GM23338 (cell line): ENCODE data around the gene HJURP. TPM values are rescaled to one million over a fixed set of nuclear protein-coding genes. Genes with fewer than 3 reads are reported as not detected.
A peak's percentile ranks its signal among the peaks of the same experiment; 100 is the strongest.

Experiments
- ATAC-seq: fragments of 200-7000 bp; cut with Tn5 transposase; 3 replicates; pipeline ENCODE4 v1.9.1; 2020
- DNase-seq: peaks from one replicate; pipeline ENCODE4 v3.0.0-alpha.2; 2015; ENCODE audit warnings: low spot score
- H2AFZ ChIP-seq: fragments of 200-600 bp; sonication (generic); 2 replicates; pipeline ENCODE4 v1.8.0; 2016; ENCODE audit warnings: antibody characterized with exemption, mild to moderate bottlenecking, moderate library complexity
- H3F3A ChIP-seq: fragments of 200-600 bp; sonication (generic); replicated peaks from 2 replicates; pipeline ENCODE4 v1.8.0; 2017; ENCODE audit warnings: antibody characterized with exemption, mixed run types, low read depth
- H3K27ac ChIP-seq: fragments of 200-600 bp; sonication (generic); 2 replicates; pipeline ENCODE4 v1.6.1; 2016; ENCODE audit warnings: low read depth
- H3K27me3 ChIP-seq: fragments of 200-600 bp; sonication (generic); 2 replicates; pipeline ENCODE4 v1.8.0; 2016; ENCODE audit warnings: mild to moderate bottlenecking, mixed run types, moderate library complexity; ENCODE audit not compliant: insufficient read depth
- H3K36me3 ChIP-seq: fragments of 200-600 bp; sonication (generic); 2 replicates; pipeline ENCODE4 v1.8.0; 2016; ENCODE audit warnings: mild to moderate bottlenecking; ENCODE audit not compliant: insufficient read depth
- H3K4me1 ChIP-seq: fragments of 200-600 bp; sonication (generic); 2 replicates; pipeline ENCODE4 v1.8.0; 2016; ENCODE audit warnings: mild to moderate bottlenecking, moderate library complexity; ENCODE audit not compliant: insufficient read depth
- H3K4me2 ChIP-seq: fragments of 200-600 bp; sonication (generic); 2 replicates; pipeline ENCODE4 v1.7.1; 2017; ENCODE audit warnings: mixed run types
- H3K4me3 ChIP-seq: fragments of 200-600 bp; sonication (generic); 2 replicates; pipeline ENCODE4 v1.6.1; 2016; ENCODE audit warnings: mixed run types
- H3K79me2 ChIP-seq: fragments of 200-600 bp; sonication (generic); replicated peaks from 2 replicates; pipeline ENCODE4 v1.8.0; 2017; ENCODE audit warnings: mild to moderate bottlenecking; ENCODE audit not compliant: insufficient read depth
- H3K9me2 ChIP-seq: fragments of 200-600 bp; sonication (generic); 2 replicates; pipeline ENCODE4 v1.8.0; 2017; ENCODE audit not compliant: insufficient read depth
- H4K20me1 ChIP-seq: fragments of 200-600 bp; sonication (generic); replicated peaks from 2 replicates; pipeline ENCODE4 v1.8.0; 2017; ENCODE audit warnings: mild to moderate bottlenecking; ENCODE audit not compliant: insufficient read depth
- H3K27ac Mint-ChIP-seq: 2 replicates; pipeline ENCODE4 v1.8.0; 2020; ENCODE audit warnings: inconsistent platforms, mild to moderate bottlenecking, moderate library complexity, mixed read lengths
- H3K27me3 Mint-ChIP-seq: 3 replicates; pipeline ENCODE4 v1.8.0; 2022; ENCODE audit warnings: low read depth, mild to moderate bottlenecking, moderate library complexity, mixed read lengths, inconsistent platforms; ENCODE audit not compliant: insufficient read depth, poor library complexity
- H3K36me3 Mint-ChIP-seq: 3 replicates; pipeline ENCODE4 v1.8.0; 2021; ENCODE audit warnings: low read depth, mild to moderate bottlenecking, inconsistent platforms, moderate library complexity, mixed read lengths
- H3K4me1 Mint-ChIP-seq: 3 replicates; pipeline ENCODE4 v1.8.0; 2020; ENCODE audit warnings: mild to moderate bottlenecking, inconsistent platforms, mixed read lengths
- H3K4me3 Mint-ChIP-seq: 3 replicates; pipeline ENCODE4 v1.8.0; 2021; ENCODE audit warnings: moderate library complexity, mild to moderate bottlenecking, inconsistent platforms, mixed read lengths
- H3K9me3 Mint-ChIP-seq: 3 replicates; pipeline ENCODE4 v1.8.0; 2020; ENCODE audit warnings: moderate library complexity, mild to moderate bottlenecking, inconsistent platforms, mixed read lengths
- CREB1 ChIP-seq: fragments of 250-450 bp; sonication (Bioruptor Pico); IDR thresholded peaks from 2 replicates; pipeline ENCODE4 v1.5.0; 2020; ENCODE audit warnings: low read depth, mild to moderate bottlenecking, moderate library complexity
- ETS1 ChIP-seq: IDR thresholded peaks from 2 replicates; pipeline ENCODE4 v1.6.1; 2016; ENCODE audit warnings: antibody characterized with exemption
- EZH2phosphoT487 ChIP-seq: fragments of 200-600 bp; sonication (generic); IDR thresholded peaks from one replicate; pipeline ENCODE4 v1.8.1; 2018; ENCODE audit warnings: antibody characterized with exemption; ENCODE audit not compliant: unreplicated experiment
- JUNB ChIP-seq: IDR thresholded peaks from one replicate; pipeline ENCODE4 v1.6.1; 2016; ENCODE audit warnings: antibody characterized with exemption; ENCODE audit not compliant: unreplicated experiment
- POLR2AphosphoS5 ChIP-seq: IDR thresholded peaks from 2 replicates; pipeline ENCODE4 v1.6.1; 2016; ENCODE audit warnings: antibody characterized with exemption, low read depth
- ZNF462 ChIP-seq: fragments of 250-450 bp; sonication (Bioruptor Pico); IDR thresholded peaks from 2 replicates; pipeline ENCODE4 v1.5.0; 2020; ENCODE audit warnings: mild to moderate bottlenecking, moderate library complexity
- polyA plus RNA-seq: library from polyadenylated mRNA; unstranded; fragments of >200 nt; fragmentation: Nextera tagmentation; extraction: Ambion mirVana; gene quantifications from 2 replicates; pipeline ENCODE4 v1.2.1, GENCODE V29; 2016
- total RNA-seq: library from RNA; depleted of rRNA; stranded (reverse); fragments of >200 nt; shearing (Covaris generic); gene quantifications from 2 replicates; pipeline ENCODE4 v1.2.3, GENCODE V29; 2014

HJURP gene
- total and polyA plus RNA-seq, 2 experiments from 2014 or later, result 42.9 to 49.2 TPM

GRCh38 chr2:233815861-233816260 is 38.5 kb downstream of the HJURP start (continued):
- no peak for TF ChIP-seq ZNF462 (CRISPR knock-in tag)
- no peak for TF ChIP-seq CREB1 (CRISPR knock-in tag)
- no peak for TF ChIP-seq JUNB
- TF ChIP-seq EZH2phosphoT487, result no peak

GRCh38 chr2:233814056-233814835 is 40.1 kb downstream of the HJURP start:
- H3K36me3 Mint-ChIP-seq, result no peaks in the 10 kb centered on the region
- H3K4me3 ChIP-seq, result no peak overlapping the region
- no peak overlapping the region for H3K4me2 ChIP-seq
- ATAC-seq (peak; percentile 88), DNase-seq (peak; percentile 60)
- H3F3A ChIP-seq, result no peaks in the 10 kb centered on the region
- H3K4me3 Mint-ChIP-seq, result no peak overlapping the region
- H4K20me1 ChIP-seq, result no peaks in the 10 kb centered on the region
- H3K36me3 ChIP-seq, result no peaks in the 10 kb centered on the region
- no peaks in the 10 kb centered on the region for H3K79me2 ChIP-seq
- TF ChIP-seq POLR2AphosphoS5, result no peak
- TF ChIP-seq ETS1, result 0 out of 2 replicates have a peak, but pooled peaks have one; percentile 35
- no peak overlapping the region for H3K27ac Mint-ChIP-seq
- no peak overlapping the region for H2AFZ ChIP-seq
- no peak overlapping the region for H3K27ac ChIP-seq
- peaks cover 6% of the 10 kb centered on the region for H3K9me2 ChIP-seq
- H3K4me1 ChIP-seq, result no peaks in the 10 kb centered on the region
- peaks cover 9% of the 10 kb centered on the region for H3K27me3 Mint-ChIP-seq
- H3K4me1 Mint-ChIP-seq, result no peaks in the 10 kb centered on the region
- H3K9me3 Mint-ChIP-seq, result peaks cover 5% of the 10 kb centered on the region; the same call in 2 of the 3 replicates
- no peaks in the 10 kb centered on the region for H3K27me3 ChIP-seq
